Tibial nerve (tissue), 4 donors: ENCODE results near the gene MYO18B. TPM values are rescaled to one million over a fixed set of nuclear protein-coding genes. Genes with fewer than 3 reads are reported as not detected.

Experiments
- DNase-seq, 2 donors: peaks; one replicate each; pipeline ENCODE4 v3.0.0-alpha.2; 2019; ENCODE audit warnings: low spot score in 2 of 2
- H3K27ac ChIP-seq, 4 donors: fragments of 200-600 bp; sonication (generic) in 3 of 4; one replicate each; pipeline ENCODE4 v1.5.1; 2017 to 2019; ENCODE audit warnings: mild to moderate bottlenecking in 1 of 4
- H3K27me3 ChIP-seq, 2 donors: fragments of 200-600 bp; sonication (generic) in 1 of 2; one replicate each; pipeline versions ENCODE4 v1.5.1 to v1.6.0; 2017 to 2019
- H3K36me3 ChIP-seq, 3 donors: fragments of 200-600 bp; sonication (generic); one replicate each; pipeline ENCODE4 v1.5.1; 2018 to 2019
- H3K4me1 ChIP-seq, 4 donors: fragments of 200-600 bp; sonication (generic) in 3 of 4; one replicate each; pipeline ENCODE4 v1.5.1; 2017 to 2019
- H3K4me3 ChIP-seq, 4 donors: fragments of 200-600 bp; sonication (generic) in 3 of 4; one replicate each; pipeline ENCODE4 v1.5.1; 2017 to 2019; ENCODE audit warnings: mild to moderate bottlenecking in 1 of 4, moderate library complexity in 1 of 4
- H3K9me3 ChIP-seq, 4 donors: fragments of 200-600 bp; sonication (generic) in 3 of 4; one replicate each; pipeline ENCODE4 v1.5.1; 2017 to 2019
- EP300 ChIP-seq, 2 donors: sonication (generic); formaldehyde crosslinking; IDR thresholded peaks; one replicate each; pipeline ENCODE4 v1.6.1; 2017; ENCODE audit warnings: antibody characterized with exemption in 2 of 2, mild to moderate bottlenecking in 1 of 2
- POLR2A ChIP-seq, 2 donors: fragments of 450-650 bp; IDR thresholded peaks; one replicate each; pipeline ENCODE4 v1.6.1; 2017; ENCODE audit warnings: antibody characterized with exemption in 2 of 2, mild to moderate bottlenecking in 2 of 2, moderate library complexity in 2 of 2
- WGBS, 2 donors: methylation state at CpG; one replicate each; pipeline ENCODE4 v1.1.5; 2018; 5-methylcytosine and 5-hydroxymethylcytosine counted together
- total RNA-seq, 4 donors: library from RNA; depleted of rRNA; stranded (reverse); fragments of >200 nt; gene quantifications; one replicate each; pipeline ENCODE4 v1.1.0, GENCODE V29; 2016
- TF ChIP-seq, protein P1 (sequence below), 5 experiments: fragments of 200-600 bp in 3 of 5; fragments of 450-650 bp in 2 of 5; sonication (generic) in 3 of 5; IDR thresholded peaks; one replicate each; pipeline ENCODE4 v1.5.1; 2016 to 2019; ENCODE audit warnings: antibody characterized with exemption in 5 of 5, mild to moderate bottlenecking in 3 of 5, moderate library complexity in 2 of 5

The MYO18B gene
- total RNA-seq, 4 donors from 2014 or later = under 0.01 TPM; not detected in 2

DNA sequence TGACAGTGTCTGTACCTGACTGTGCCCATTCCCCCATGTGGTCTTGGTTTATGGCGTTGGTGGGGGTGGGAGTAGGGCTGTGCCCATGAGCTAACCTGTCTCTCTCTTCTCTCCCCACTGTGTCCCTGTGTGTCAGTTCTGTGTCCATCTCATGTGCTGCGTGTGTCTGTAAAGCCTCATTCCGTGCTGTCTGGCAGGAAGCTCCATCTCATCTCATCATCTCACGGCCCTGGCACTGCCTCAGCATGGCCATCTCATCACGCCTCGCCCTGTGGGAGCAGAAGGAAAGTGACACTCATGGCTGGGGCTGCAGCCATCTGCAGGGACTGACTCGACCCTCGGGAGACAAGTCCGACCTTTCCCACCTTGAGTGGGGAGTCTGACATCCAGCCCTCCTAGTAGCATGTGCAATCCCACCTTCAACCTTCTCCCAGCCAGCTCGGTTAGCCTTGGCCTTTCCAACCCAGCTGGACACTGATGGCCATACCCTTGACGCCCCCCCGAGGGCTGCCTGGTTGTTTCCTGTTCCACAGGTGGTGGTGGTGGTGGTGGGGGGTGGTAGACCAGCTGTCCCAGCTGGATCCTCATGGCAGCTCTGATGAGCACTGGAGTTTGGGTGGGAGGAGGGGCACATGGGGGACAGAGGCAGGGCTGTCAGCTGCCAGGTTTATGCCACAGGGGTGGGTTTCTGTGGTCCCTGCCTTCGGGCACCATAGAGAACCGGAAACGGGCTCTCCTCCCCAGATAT lies 19.0 kb downstream of the MYO18B start:
- no peak overlapping the region for H3K27ac ChIP-seq
- H3K4me1 ChIP-seq = no peaks in the 10 kb centered on the region
- H3K4me3 ChIP-seq = no peak overlapping the region
- no peak for DNase-seq
- 81 to 86% methylated on average over 15 of the region's 15 CpGs for WGBS, 2 donors
- H3K36me3 ChIP-seq = no peaks in the 10 kb centered on the region
- TF ChIP-seq POLR2A (IDR thresholded peaks at IDR 0.05) = no peak
- TF ChIP-seq EP300 (IDR thresholded peaks at IDR 0.05) = no peak
- TF ChIP-seq, protein P1, sequence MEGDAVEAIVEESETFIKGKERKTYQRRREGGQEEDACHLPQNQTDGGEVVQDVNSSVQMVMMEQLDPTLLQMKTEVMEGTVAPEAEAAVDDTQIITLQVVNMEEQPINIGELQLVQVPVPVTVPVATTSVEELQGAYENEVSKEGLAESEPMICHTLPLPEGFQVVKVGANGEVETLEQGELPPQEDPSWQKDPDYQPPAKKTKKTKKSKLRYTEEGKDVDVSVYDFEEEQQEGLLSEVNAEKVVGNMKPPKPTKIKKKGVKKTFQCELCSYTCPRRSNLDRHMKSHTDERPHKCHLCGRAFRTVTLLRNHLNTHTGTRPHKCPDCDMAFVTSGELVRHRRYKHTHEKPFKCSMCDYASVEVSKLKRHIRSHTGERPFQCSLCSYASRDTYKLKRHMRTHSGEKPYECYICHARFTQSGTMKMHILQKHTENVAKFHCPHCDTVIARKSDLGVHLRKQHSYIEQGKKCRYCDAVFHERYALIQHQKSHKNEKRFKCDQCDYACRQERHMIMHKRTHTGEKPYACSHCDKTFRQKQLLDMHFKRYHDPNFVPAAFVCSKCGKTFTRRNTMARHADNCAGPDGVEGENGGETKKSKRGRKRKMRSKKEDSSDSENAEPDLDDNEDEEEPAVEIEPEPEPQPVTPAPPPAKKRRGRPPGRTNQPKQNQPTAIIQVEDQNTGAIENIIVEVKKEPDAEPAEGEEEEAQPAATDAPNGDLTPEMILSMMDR (IDR thresholded peaks at IDR 0.05) = no peak
- H3K9me3 ChIP-seq = peaks cover 0 to 10% (median 0%) of the 10 kb centered on the region in 4 donors
- H3K27me3 ChIP-seq = no peaks in the 10 kb centered on the region

DNA sequence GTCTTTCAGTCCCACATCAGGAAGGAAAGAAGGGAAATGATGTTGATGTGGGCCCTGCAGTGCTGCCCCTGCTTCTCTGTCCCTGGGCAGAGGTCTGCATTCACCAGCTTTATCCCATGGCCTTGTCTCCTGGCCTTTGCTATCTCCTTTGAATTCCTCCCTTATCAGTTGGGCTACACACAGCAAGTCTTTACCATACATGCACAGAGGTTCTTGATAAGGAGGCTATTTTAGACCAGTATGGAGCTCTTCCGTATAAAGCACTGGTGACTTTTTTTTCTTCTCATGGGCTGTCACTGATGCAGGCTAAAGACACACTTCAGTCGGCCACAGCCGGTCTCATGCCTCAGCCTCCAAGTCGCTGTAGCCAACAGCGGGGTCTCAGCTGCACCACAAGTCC lies 20.2 kb downstream of the MYO18B start:
- Histone ChIP-seq H3K27ac (no peak overlapping the region), H3K36me3 (no peaks in the 10 kb centered on the region), H3K9me3 (peaks cover 0 to 18% (median 0%) of the 10 kb centered on the region in 4 donors), H3K4me3 (no peak overlapping the region), H3K4me1 (no peaks in the 10 kb centered on the region), H3K27me3 (no peaks in the 10 kb centered on the region)
- TF ChIP-seq, protein P1 (IDR thresholded peaks at IDR 0.05) = no peak
- TF ChIP-seq EP300 (IDR thresholded peaks at IDR 0.05) (no peak), POLR2A (IDR thresholded peaks at IDR 0.05) (no peak)
- DNase-seq = no peak
- WGBS, 2 donors = 82 to 91% methylated on average over 5 of the region's 5 CpGs

DNA sequence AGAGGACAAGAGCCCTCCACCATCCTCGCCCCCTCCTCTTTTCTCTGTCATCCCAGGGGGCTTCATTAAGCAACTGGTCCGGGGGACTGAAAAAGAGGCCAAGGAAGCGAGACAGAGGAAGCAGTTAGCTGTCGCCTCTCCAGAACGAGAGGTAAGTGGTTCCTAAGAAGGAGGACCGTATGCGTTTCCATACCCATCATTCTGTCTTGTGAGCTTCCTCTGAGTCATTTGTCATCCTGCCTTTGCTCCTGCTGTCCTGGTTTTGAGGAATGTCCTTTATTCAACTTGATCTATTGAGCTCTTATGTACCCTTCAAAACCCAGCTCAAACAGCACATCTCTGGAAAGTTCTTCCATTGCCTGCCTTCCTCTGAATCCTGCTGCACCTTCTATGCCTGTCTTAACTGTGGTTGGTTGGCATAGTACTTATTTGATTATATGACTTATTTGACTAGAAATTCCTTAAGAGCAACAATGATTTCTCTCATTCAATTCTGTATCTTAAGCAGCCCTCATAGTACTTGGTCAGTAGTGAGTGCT lies 21.3 kb downstream of the MYO18B start:
- TF ChIP-seq, protein P1 (IDR thresholded peaks at IDR 0.05) = no peak
- H3K4me3 ChIP-seq = no peak overlapping the region
- 61 to 62% methylated on average over 7 of the region's 7 CpGs for WGBS, 2 donors
- H3K27me3 ChIP-seq = no peaks in the 10 kb centered on the region
- H3K9me3 ChIP-seq = peaks cover 0 to 23% (median 0%) of the 10 kb centered on the region in 4 donors
- no peaks in the 10 kb centered on the region for H3K36me3 ChIP-seq
- H3K4me1 ChIP-seq = no peaks in the 10 kb centered on the region
- DNase-seq = no peak
- no peak overlapping the region for H3K27ac ChIP-seq

DNA sequence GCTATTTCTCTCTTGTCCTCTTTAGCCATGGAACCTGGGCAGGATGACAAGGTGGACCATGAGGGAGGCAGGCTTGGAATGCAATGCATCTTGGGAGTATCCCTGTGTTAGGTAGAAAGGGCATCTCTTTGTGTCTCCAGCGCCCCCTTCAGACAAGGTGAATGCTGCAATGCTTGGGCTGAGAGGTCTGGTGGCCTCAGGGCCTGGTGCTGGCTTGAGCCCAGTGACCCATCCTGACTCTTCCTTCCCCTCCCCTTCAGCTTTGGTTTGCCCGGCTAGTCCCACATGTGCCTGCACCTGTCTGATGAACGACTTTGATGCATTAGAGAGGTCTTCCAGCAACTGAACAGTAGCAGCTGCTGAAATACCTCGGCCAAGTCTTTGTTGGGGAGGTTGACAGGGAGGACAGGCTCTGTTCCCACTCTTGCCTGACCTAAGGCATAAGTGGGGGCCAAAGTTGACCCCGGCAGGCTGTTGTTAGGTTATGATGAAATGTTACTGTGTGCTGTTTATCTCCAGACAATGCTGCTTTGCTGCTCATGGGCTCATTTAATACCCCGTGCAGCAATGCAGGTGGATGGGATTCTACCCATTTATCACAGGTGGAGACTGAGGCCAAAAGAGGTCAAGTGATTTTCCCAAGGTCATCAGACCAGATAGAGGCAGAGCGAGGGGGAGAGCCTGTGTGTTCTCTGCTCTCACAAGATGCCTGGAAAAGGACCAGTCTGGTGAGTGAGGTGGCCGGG lies 22.5 kb downstream of the MYO18B start:
- Histone ChIP-seq H3K9me3 (peaks cover 0 to 23% (median 0%) of the 10 kb centered on the region in 4 donors), H3K4me3 (no peak overlapping the region), H3K36me3 (no peaks in the 10 kb centered on the region), H3K27me3 (no peaks in the 10 kb centered on the region), H3K27ac (no peak overlapping the region), H3K4me1 (no peaks in the 10 kb centered on the region)
- no peak for DNase-seq
- no peak for TF ChIP-seq POLR2A (IDR thresholded peaks at IDR 0.05)
- TF ChIP-seq, protein P1 (IDR thresholded peaks at IDR 0.05) = no peak
- TF ChIP-seq EP300 (IDR thresholded peaks at IDR 0.05) = no peak
- 65 to 66% methylated on average over 6 to 8 of the region's 8 CpGs for WGBS, 2 donors

DNA sequence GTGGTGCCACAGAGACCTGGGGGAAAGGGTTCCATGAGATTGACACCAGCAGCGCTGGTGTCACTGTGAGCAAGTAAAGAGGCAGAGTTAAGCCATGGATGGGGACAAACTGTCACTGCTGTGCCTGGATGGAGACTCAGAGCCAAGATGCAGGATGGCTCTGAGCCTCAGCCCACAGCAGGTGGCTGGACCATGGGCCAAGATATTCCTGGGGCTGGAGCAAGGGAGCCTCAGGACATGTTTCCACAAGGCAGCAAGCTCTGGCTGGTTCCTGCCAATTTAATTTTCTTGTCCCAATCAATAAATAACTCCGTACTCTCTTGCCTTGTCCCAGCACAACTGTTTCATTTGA lies 23.0 kb downstream of the MYO18B start:
- no peak for DNase-seq
- no peak overlapping the region for H3K4me3 ChIP-seq
- H3K27me3 ChIP-seq = no peaks in the 10 kb centered on the region
- no peaks in the 10 kb centered on the region for H3K4me1 ChIP-seq
- WGBS, 2 donors = 80 to 92% methylated on average over 2 of the region's 2 CpGs
- TF ChIP-seq EP300 (IDR thresholded peaks at IDR 0.05) (no peak), POLR2A (IDR thresholded peaks at IDR 0.05) (no peak)
- TF ChIP-seq, protein P1 (IDR thresholded peaks at IDR 0.05) = no peak
- H3K9me3 ChIP-seq = peaks cover 0 to 23% (median 0%) of the 10 kb centered on the region in 4 donors
- no peaks in the 10 kb centered on the region for H3K36me3 ChIP-seq
- no peak overlapping the region for H3K27ac ChIP-seq
